Stimulated activated effector memory CD8-positive, alpha-beta T cell treated with anti-CD3 and anti-CD28 coated beads, Interleukin-12 subunit alpha, Interleukin-12 subunit beta, amount 100 ng/mL, for 72 hours (primary cell): ENCODE data around the gene MXI1.

Experiments used
- ATAC-seq: fragments of 150-1000 bp; cut with Tn5 transposase; 2 replicates; pipeline ENCODE4 v1.10.0; 2021
- DNase-seq, 2 donors: peaks; one replicate each; pipeline ENCODE4 v3.0.0; 2021 to 2022; ENCODE audit warnings: low spot score in 2 of 2
- H3K27ac Mint-ChIP-seq: one replicate; pipeline ENCODE4 v1.8.0; 2022; ENCODE audit warnings: mild to moderate bottlenecking, mixed read lengths
- H3K36me3 Mint-ChIP-seq: one replicate; pipeline ENCODE4 v1.8.0; 2022; ENCODE audit warnings: mild to moderate bottlenecking, mixed read lengths
- H3K4me1 Mint-ChIP-seq: one replicate; pipeline ENCODE4 v1.8.0; 2022; ENCODE audit warnings: mixed read lengths
- H3K4me3 Mint-ChIP-seq: one replicate; pipeline ENCODE4 v1.8.0; 2022; ENCODE audit warnings: mild to moderate bottlenecking, mixed read lengths
- H3K9me3 Mint-ChIP-seq: one replicate; pipeline ENCODE4 v1.8.0; 2022; ENCODE audit warnings: mixed read lengths

Gene MXI1

GRCh38 chr10:110218632-110219031 is 11.2 kb downstream of the MXI1 start:
- H3K9me3 Mint-ChIP-seq, result no peaks in the 10 kb centered on the region
- H3K36me3 Mint-ChIP-seq, result peaks cover 32% of the 10 kb centered on the region
- no peak overlapping the region for H3K27ac Mint-ChIP-seq
- ATAC-seq (no peak), DNase-seq (no peak)
- H3K4me3 Mint-ChIP-seq, result no peak overlapping the region
- peaks cover 49% of the 10 kb centered on the region for H3K4me1 Mint-ChIP-seq

DNA sequence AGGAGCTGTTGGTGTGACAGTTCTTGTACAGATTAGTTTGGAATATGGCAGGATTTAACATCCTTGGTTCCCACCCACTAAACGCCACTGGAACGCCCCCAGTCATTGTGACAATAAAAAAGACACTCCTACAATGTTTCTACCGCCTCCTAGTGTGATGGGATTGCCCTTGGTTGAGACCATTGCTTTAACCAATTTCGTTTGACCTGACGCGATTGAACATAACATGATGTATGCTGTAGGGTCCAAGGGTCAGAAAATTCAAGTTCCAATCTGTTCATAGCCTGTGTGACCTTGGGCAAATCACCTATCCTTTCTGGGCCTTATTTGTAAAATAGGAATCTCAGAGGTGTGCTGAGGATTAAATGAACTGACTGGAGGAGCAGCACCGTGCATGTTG is 12.5 kb downstream of the MXI1 start:
- Mint-ChIP-seq H3K27ac (no peak overlapping the region), H3K4me1 (peaks cover 57% of the 10 kb centered on the region), H3K36me3 (peaks cover 32% of the 10 kb centered on the region), H3K4me3 (no peak overlapping the region), H3K9me3 (no peaks in the 10 kb centered on the region)
- no peak for DNase-seq
- ATAC-seq, result no peak

DNA sequence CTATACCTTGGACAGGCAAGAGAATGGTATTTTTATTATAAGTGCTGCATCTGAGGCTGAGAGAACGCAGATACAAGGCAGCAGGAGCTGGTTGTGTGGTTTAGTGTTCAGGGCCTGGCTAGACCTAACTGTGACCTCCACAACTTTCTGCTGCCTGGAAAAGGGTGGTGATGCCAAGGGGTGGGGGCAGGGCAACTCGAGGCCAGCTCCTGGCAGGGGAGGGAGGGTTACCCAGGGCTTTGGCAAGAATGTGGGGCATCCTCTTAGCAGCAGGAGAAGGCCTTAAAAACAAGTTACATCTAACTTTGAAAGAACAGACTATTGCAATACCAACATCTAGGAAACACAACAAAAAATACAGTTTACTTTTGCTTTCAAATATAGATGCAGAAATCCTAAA is 13.0 kb downstream of the MXI1 start:
- Mint-ChIP-seq H3K4me3 (peak overlapping the region; percentile 64), H3K4me1 (peaks cover 61% of the 10 kb centered on the region), H3K27ac (no peak overlapping the region), H3K36me3 (peaks cover 34% of the 10 kb centered on the region), H3K9me3 (no peaks in the 10 kb centered on the region)
- no peak for DNase-seq
- no peak for ATAC-seq

- peaks cover 37% of the 10 kb centered on the region for H3K36me3 Mint-ChIP-seq
- ATAC-seq (no peak), DNase-seq (no peak)
- H3K9me3 Mint-ChIP-seq, result no peaks in the 10 kb centered on the region
- peak overlapping the region; percentile 64 for H3K4me3 Mint-ChIP-seq
- H3K27ac Mint-ChIP-seq, result peak overlapping the region; percentile 41
- H3K4me1 Mint-ChIP-seq, result peaks cover 56% of the 10 kb centered on the region
Observed at GRCh38 chr10:110221044-110221720, 13.8 kb downstream of the MXI1 start.

GRCh38 chr10:110221721-110222261 is 14.4 kb downstream of the MXI1 start:
- peak; percentile 42 to 73 for DNase-seq

GRCh38 chr10:110222641-110223297 is 15.4 kb downstream of the MXI1 start:
- DNase-seq, result no peak
- no peak for ATAC-seq
- peak overlapping the region; percentile 64 for H3K4me3 Mint-ChIP-seq
- H3K9me3 Mint-ChIP-seq, result no peaks in the 10 kb centered on the region
- H3K36me3 Mint-ChIP-seq, result peaks cover 41% of the 10 kb centered on the region
- peaks cover 57% of the 10 kb centered on the region for H3K4me1 Mint-ChIP-seq
- H3K27ac Mint-ChIP-seq, result peak overlapping the region; percentile 41

More at GRCh38 chr10:110221721-110222261, 14.4 kb downstream of the MXI1 start:
- H3K27ac Mint-ChIP-seq, result peak overlapping the region; percentile 41
- ATAC-seq, result peak; percentile 82
- peaks cover 38% of the 10 kb centered on the region for H3K36me3 Mint-ChIP-seq
- no peaks in the 10 kb centered on the region for H3K9me3 Mint-ChIP-seq
- peaks cover 56% of the 10 kb centered on the region for H3K4me1 Mint-ChIP-seq
- H3K4me3 Mint-ChIP-seq, result peak overlapping the region; percentile 64

DNA sequence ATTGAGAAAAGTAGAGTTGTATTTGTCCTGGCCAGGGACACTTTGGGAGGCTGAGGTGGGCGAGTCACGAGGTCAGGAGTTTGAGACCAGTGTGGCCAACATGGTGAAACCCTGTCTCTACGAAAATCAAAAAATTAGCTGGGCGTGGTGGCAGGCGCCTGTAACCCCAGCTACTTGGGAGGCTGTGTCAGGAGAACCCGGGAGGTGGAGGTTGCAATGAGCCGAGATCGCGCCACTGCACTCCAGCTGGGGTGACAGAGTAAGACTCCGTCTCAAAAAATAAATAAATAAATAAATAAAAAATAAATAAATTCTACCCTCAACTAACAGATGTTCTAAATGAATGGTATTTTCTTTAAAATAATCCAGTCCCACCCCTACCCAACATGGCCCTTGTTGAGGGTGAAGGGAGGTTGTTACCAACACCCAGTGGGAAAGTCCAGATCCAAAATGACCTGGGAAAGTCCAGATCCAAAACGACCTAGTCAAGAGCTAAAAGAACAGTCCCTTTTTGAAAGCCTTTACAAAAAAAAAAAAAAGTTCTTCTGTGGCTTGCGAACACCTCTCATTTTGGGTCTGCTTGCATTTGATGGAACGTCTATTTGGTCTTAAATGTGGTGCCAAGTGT is 16.0 kb downstream of the MXI1 start:
- Mint-ChIP-seq H3K4me1 (peaks cover 60% of the 10 kb centered on the region), H3K9me3 (no peaks in the 10 kb centered on the region), H3K27ac (no peak overlapping the region), H3K36me3 (peaks cover 44% of the 10 kb centered on the region), H3K4me3 (peak overlapping the region; percentile 91)
- no peak for DNase-seq
- no peak for ATAC-seq

DNA sequence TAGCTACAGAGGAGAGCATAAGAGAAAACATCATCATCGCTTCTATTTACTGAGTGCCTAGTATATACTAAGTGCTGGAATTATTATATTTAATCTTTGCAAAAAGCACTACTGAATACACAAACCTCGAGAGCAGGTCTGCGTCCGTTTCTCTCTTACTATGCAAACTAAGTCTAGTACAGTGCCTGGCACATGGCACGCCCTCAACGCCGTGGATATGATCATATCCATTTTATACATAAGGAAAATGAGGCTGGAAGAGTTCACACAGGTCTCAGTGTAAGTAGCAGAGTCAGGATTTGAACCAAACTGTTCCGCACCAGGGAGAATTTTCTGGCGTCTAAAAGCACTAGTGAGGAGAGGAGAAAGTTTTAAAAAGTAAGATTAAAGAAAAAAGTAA is 17.6 kb downstream of the MXI1 start:
- no peak for ATAC-seq
- Mint-ChIP-seq H3K4me3 (peak overlapping the region; percentile 91), H3K36me3 (peaks cover 59% of the 10 kb centered on the region)

DNA sequence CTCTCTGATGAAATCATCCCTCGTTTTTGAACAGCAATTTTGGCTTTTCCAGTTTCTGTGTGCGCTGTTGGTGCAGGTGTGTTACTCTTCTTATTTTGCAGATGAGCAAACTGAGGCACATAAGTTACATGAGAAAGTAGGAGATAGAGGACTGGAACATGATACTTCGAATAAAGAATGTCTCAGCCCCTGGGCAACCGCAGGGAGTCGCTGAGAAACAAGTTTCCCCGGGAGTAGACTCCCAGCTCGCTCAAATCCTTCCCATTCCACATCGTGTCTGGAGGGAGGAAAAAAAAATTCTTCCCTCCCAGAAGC is 18.0 kb downstream of the MXI1 start:
- ATAC-seq, result no peak
- no peaks in the 10 kb centered on the region for H3K9me3 Mint-ChIP-seq
- H3K27ac Mint-ChIP-seq, result peak overlapping the region; percentile 84
- DNase-seq, result no peak
- H3K4me3 Mint-ChIP-seq, result peak overlapping the region; percentile 91
- H3K36me3 Mint-ChIP-seq, result peaks cover 63% of the 10 kb centered on the region
- H3K4me1 Mint-ChIP-seq, result peaks cover 65% of the 10 kb centered on the region

More for the DNA sequence above, 17.6 kb downstream of the MXI1 start:
- DNase-seq, result no peak
- H3K27ac Mint-ChIP-seq, result peak overlapping the region; percentile 84
- H3K4me1 Mint-ChIP-seq, result peaks cover 65% of the 10 kb centered on the region
- H3K9me3 Mint-ChIP-seq, result no peaks in the 10 kb centered on the region

DNA sequence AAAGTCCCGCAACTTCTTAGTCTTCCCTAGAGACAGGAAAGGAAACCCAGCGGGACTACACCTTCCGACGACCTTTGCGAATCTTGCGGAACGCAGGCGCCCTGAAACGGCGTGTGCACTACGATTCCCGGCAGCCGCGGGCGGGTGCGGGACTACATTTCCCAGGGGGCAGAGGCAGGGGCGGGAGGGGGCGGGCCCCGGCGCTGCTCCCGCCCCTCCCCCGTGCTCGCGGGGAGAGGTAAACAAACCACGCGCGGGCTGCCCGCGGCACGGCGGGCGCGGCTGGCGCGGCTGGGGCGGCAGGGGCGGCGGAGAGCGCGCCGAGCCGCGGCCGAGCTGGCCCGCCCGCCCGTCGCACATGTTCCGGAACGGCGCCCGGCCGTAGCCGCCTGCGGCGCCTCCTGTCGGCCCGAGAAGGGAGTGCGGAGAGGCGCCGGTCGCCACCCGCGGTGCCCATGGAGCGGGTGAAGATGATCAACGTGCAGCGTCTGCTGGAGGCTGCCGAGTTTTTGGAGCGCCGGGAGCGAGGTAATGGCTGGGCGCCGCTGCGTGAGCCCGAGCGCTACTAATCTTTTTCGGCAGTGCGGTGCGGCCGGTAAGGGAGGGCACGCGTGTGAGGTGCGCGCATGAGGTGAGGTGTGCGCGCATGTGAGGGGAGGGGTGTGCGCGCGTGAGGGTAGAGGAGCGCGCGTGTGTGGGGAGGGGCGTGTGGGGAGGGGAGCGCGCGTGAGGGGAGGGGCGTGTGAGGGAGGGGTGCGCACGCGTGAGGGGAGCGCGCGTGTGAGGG is 18.5 kb downstream of the MXI1 start:
- H3K36me3 Mint-ChIP-seq, result peaks cover 69% of the 10 kb centered on the region
- DNase-seq (peak; percentile 81 to 92), ATAC-seq (peak; percentile 78)
- H3K4me3 Mint-ChIP-seq, result peak overlapping the region; percentile 91
- no peaks in the 10 kb centered on the region for H3K9me3 Mint-ChIP-seq
- peak overlapping the region; percentile 84 for H3K27ac Mint-ChIP-seq
- H3K4me1 Mint-ChIP-seq, result peaks cover 60% of the 10 kb centered on the region

GRCh38 chr10:110226543-110226925 is 19.1 kb downstream of the MXI1 start:
- peak; percentile 3 for ATAC-seq
- Mint-ChIP-seq H3K27ac (peak overlapping the region; percentile 84), H3K36me3 (peaks cover 71% of the 10 kb centered on the region), H3K4me3 (peak overlapping the region; percentile 91), H3K4me1 (peaks cover 54% of the 10 kb centered on the region), H3K9me3 (no peaks in the 10 kb centered on the region)
- peak; percentile 55 to 89 for DNase-seq

DNA sequence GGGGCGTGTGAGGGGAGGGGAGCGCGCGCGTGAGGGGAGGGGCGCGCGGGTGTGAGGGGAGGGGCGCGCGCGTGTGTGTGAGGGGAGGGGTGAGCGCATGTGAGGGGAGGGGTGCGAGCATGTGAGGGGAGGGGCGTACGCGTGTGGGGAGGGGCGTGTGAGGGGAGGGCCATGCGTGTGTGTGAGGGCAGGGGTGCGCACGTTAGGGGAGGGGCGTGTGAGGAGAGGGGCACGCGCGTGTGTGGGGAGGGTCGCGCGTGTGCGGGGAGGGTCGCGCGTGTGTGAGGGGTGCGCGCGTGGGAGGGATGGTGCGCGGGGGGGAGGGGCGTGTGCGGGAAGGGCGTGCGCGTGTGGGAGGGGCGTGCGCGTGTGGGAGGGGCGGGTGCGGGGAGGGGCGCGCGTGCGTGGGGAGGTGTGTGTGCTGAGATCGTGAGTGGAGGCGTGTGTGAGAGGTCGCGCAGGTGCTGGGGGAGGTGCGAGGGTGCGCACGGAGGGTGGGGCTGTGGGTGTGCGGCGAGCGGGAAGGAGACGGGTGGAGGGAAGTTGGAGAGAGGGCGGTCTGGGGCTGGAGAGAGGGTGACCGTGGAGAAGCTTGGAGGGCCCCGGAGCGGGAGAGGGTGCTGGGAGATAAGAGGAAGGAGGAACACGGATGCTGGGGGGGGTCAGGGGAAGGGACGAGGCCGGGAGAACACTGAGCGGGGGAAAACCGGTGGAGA is 19.7 kb downstream of the MXI1 start:
- DNase-seq, result peak in 1 of 2 donors; percentile 75
- H3K27ac Mint-ChIP-seq, result peak overlapping the region; percentile 84

DNA sequence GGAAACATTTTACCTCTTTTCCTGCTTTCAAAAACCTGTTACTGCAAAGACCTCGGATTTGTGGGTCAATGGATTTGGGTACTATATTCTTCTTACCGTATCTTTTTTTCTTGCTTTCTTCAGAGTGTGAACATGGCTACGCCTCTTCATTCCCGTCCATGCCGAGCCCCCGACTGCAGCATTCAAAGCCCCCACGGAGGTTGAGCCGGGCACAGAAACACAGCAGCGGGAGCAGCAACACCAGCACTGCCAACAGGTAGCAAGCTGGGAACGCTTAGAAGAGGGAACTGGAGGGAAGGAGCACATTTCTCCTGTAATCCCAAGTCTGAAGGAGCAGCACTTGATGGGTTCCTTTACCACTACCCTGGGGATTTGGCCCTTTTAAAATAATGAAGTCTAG is 20.7 kb downstream of the MXI1 start:
- Mint-ChIP-seq H3K36me3 (peaks cover 69% of the 10 kb centered on the region), H3K4me1 (peaks cover 49% of the 10 kb centered on the region), H3K27ac (no peak overlapping the region), H3K9me3 (no peaks in the 10 kb centered on the region), H3K4me3 (peak overlapping the region; percentile 91)
- ATAC-seq (no peak), DNase-seq (no peak)

More for the DNA sequence above, 19.7 kb downstream of the MXI1 start:
- Mint-ChIP-seq H3K9me3 (no peaks in the 10 kb centered on the region), H3K36me3 (peaks cover 69% of the 10 kb centered on the region), H3K4me1 (peaks cover 54% of the 10 kb centered on the region), H3K4me3 (peak overlapping the region; percentile 91)
- ATAC-seq, result peak; percentile 24

DNA sequence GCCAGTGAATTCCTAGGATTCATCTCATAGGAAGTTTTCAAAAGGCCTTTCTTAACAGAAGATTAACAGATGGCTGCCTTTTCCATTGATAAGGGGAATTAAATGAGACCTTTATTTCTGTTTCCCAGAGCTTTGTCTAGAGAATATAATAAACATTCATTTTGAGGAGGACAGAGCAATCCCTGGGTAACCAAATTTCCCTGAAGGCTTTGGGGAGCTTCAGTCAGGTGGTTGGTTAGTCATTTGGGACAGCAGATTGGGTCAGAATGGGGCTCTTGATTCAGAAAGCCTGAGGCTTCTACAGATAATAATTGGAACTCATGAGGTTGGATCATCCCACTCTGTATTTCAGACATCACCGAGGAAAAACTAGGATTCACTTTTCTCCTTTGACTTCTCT is 21.8 kb downstream of the MXI1 start:
- no peak overlapping the region for H3K27ac Mint-ChIP-seq
- DNase-seq (no peak), ATAC-seq (no peak)
- peaks cover 41% of the 10 kb centered on the region for H3K4me1 Mint-ChIP-seq
- no peaks in the 10 kb centered on the region for H3K9me3 Mint-ChIP-seq
- H3K36me3 Mint-ChIP-seq, result peaks cover 69% of the 10 kb centered on the region
- no peak overlapping the region for H3K4me3 Mint-ChIP-seq
